ENCODE data around the gene STAU1. TPM values are rescaled to one million over a fixed set of nuclear protein-coding genes. Genes with fewer than 3 reads are reported as not detected.
A peak's percentile ranks its signal among the peaks of the same experiment; 100 is the strongest.

Gene STAU1
- total and polyA plus RNA-seq, 2 of the 13 experiments (the other 11 are each of a cell fraction or from before 2014, with no cell fraction given) = 119 to 133 TPM

GRCh38 chr20:49219091-49219923 lies 31.2 kb upstream of the STAU1 start, which contains the start of gene DDX27 (continued):
- TF ChIP-seq, protein P1, sequence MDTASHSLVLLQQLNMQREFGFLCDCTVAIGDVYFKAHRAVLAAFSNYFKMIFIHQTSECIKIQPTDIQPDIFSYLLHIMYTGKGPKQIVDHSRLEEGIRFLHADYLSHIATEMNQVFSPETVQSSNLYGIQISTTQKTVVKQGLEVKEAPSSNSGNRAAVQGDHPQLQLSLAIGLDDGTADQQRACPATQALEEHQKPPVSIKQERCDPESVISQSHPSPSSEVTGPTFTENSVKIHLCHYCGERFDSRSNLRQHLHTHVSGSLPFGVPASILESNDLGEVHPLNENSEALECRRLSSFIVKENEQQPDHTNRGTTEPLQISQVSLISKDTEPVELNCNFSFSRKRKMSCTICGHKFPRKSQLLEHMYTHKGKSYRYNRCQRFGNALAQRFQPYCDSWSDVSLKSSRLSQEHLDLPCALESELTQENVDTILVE (CRISPR knock-in tag; IDR thresholded peaks at IDR 0.05) = no peak; the same call in 1 of the 2 replicates
- TF ChIP-seq POLR2G (IDR thresholded peaks at IDR 0.05; ENCODE audit: low read depth, low read length) (peak; percentile 98), KMT2A (CRISPR knock-in tag; IDR thresholded peaks at IDR 0.05) (peak; percentile 98), ZNF780A (CRISPR knock-in tag; IDR thresholded peaks at IDR 0.05) (peak; percentile 57; the same call in 1 of the 2 replicates), HIVEP1 (CRISPR knock-in tag; IDR thresholded peaks at IDR 0.05) (no peak; the same call in 1 of the 2 replicates), KLF15 (CRISPR knock-in tag; IDR thresholded peaks at IDR 0.05; ENCODE audit: borderline replicate concordance) (no peak), KDM5A (IDR thresholded peaks at IDR 0.05; ENCODE audit: borderline replicate concordance, low read length) (peak; percentile 80), RBFOX2 (IDR thresholded peaks at IDR 0.05; ENCODE audit: low read depth, low read length) (peak; percentile 77), ZBTB33 (CRISPR knock-in tag; IDR thresholded peaks at IDR 0.05) (no peak), FOXM1 (CRISPR knock-in tag; IDR thresholded peaks at IDR 0.05) (no peak), ZNF615 (CRISPR knock-in tag; IDR thresholded peaks at IDR 0.05; ENCODE audit: borderline replicate concordance) (no peak), FLYWCH1 (CRISPR knock-in tag; IDR thresholded peaks at IDR 0.05) (no peak), CCDC6 (CRISPR knock-in tag; IDR thresholded peaks at IDR 0.05) (peak; percentile 34; the same call in 1 of the 2 replicates), ZNF740 (CRISPR knock-in tag; IDR thresholded peaks at IDR 0.05) (no peak), ZSCAN22 (CRISPR knock-in tag; IDR thresholded peaks at IDR 0.05) (no peak)
- TF ChIP-seq, protein P2, sequence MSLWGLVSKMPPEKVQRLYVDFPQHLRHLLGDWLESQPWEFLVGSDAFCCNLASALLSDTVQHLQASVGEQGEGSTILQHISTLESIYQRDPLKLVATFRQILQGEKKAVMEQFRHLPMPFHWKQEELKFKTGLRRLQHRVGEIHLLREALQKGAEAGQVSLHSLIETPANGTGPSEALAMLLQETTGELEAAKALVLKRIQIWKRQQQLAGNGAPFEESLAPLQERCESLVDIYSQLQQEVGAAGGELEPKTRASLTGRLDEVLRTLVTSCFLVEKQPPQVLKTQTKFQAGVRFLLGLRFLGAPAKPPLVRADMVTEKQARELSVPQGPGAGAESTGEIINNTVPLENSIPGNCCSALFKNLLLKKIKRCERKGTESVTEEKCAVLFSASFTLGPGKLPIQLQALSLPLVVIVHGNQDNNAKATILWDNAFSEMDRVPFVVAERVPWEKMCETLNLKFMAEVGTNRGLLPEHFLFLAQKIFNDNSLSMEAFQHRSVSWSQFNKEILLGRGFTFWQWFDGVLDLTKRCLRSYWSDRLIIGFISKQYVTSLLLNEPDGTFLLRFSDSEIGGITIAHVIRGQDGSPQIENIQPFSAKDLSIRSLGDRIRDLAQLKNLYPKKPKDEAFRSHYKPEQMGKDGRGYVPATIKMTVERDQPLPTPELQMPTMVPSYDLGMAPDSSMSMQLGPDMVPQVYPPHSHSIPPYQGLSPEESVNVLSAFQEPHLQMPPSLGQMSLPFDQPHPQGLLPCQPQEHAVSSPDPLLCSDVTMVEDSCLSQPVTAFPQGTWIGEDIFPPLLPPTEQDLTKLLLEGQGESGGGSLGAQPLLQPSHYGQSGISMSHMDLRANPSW (CRISPR knock-in tag; IDR thresholded peaks at IDR 0.05; ENCODE audit: borderline replicate concordance) = peak; percentile 97
- TF ChIP-seq, protein P3, sequence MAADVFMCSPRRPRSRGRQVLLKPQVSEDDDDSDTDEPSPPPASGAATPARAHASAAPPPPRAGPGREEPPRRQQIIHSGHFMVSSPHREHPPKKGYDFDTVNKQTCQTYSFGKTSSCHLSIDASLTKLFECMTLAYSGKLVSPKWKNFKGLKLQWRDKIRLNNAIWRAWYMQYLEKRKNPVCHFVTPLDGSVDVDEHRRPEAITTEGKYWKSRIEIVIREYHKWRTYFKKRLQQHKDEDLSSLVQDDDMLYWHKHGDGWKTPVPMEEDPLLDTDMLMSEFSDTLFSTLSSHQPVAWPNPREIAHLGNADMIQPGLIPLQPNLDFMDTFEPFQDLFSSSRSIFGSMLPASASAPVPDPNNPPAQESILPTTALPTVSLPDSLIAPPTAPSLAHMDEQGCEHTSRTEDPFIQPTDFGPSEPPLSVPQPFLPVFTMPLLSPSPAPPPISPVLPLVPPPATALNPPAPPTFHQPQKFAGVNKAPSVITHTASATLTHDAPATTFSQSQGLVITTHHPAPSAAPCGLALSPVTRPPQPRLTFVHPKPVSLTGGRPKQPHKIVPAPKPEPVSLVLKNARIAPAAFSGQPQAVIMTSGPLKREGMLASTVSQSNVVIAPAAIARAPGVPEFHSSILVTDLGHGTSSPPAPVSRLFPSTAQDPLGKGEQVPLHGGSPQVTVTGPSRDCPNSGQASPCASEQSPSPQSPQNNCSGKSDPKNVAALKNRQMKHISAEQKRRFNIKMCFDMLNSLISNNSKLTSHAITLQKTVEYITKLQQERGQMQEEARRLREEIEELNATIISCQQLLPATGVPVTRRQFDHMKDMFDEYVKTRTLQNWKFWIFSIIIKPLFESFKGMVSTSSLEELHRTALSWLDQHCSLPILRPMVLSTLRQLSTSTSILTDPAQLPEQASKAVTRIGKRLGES (CRISPR knock-in tag; IDR thresholded peaks at IDR 0.05; ENCODE audit: borderline replicate concordance) = no peak
- TF ChIP-seq, protein P4, sequence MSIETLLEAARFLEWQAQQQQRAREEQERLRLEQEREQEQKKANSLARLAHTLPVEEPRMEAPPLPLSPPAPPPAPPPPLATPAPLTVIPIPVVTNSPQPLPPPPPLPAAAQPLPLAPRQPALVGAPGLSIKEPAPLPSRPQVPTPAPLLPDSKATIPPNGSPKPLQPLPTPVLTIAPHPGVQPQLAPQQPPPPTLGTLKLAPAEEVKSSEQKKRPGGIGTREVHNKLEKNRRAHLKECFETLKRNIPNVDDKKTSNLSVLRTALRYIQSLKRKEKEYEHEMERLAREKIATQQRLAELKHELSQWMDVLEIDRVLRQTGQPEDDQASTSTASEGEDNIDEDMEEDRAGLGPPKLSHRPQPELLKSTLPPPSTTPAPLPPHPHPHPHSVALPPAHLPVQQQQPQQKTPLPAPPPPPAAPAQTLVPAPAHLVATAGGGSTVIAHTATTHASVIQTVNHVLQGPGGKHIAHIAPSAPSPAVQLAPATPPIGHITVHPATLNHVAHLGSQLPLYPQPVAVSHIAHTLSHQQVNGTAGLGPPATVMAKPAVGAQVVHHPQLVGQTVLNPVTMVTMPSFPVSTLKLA (IDR thresholded peaks at IDR 0.05) = peak; percentile 82
